ENCODE measurements around the gene PLEKHA6. TPM values are rescaled to one million over a fixed set of nuclear protein-coding genes. Genes with fewer than 3 reads are reported as not detected.

Gene PLEKHA6
- total RNA-seq, 4 donors from 2014 or later: 8.7 to 17.8 (median 11.4) TPM

GRCh38 chr1:204289280-204289679 lies 70.4 kb downstream of the PLEKHA6 start:
- Histone ChIP-seq H3K4me3 (no peak overlapping the region), H3K27me3 (peaks cover 74% of the 10 kb centered on the region), H3K27ac (peak overlapping the region in 2 of 4 donors; percentile 55 to 59), H3K4me1 (peaks cover 0 to 57% (median 3%) of the 10 kb centered on the region in 3 donors), H3K36me3 (no peaks in the 10 kb centered on the region), H3K9me3 (no peaks in the 10 kb centered on the region)
- 35 to 63% methylated on average over 1 to 4 of the region's 4 CpGs for WGBS, 2 donors (ENCODE audit: low coverage in 1 of 2)
- no peak for TF ChIP-seq CTCF (IDR thresholded peaks at IDR 0.05)
- TF ChIP-seq POLR2A (IDR thresholded peaks at IDR 0.05): no peak
- TF ChIP-seq EP300 (IDR thresholded peaks at IDR 0.05): no peak
- TF ChIP-seq POLR2AphosphoS5 (IDR thresholded peaks at IDR 0.05): no peak
- no peak for ATAC-seq

GRCh38 chr1:204288021-204288588 lies 71.6 kb downstream of the PLEKHA6 start:
- 34% methylated on average over 2 of the region's 8 CpGs; no CpG with 5 or more reads in 1 of the 2 donors for WGBS, 2 donors (ENCODE audit: low coverage in 1 of 2)
- Histone ChIP-seq H3K36me3 (no peaks in the 10 kb centered on the region), H3K27me3 (peaks cover 84% of the 10 kb centered on the region), H3K4me3 (peak overlapping the region in 1 of 2 donors; percentile 30), H3K4me1 (peaks cover 0 to 62% (median 3%) of the 10 kb centered on the region in 3 donors), H3K9me3 (no peaks in the 10 kb centered on the region), H3K27ac (peak overlapping the region; percentile 29 to 65 (median 57))
- no peak for TF ChIP-seq POLR2A (IDR thresholded peaks at IDR 0.05)
- TF ChIP-seq EP300 (IDR thresholded peaks at IDR 0.05): no peak
- no peak for TF ChIP-seq POLR2AphosphoS5 (IDR thresholded peaks at IDR 0.05)
- no peak for TF ChIP-seq CTCF (IDR thresholded peaks at IDR 0.05)
- ATAC-seq: peak; percentile 77

GRCh38 chr1:204287466-204287891 lies 72.2 kb downstream of the PLEKHA6 start:
- 65 to 76% methylated on average over 2 to 4 of the region's 8 CpGs for WGBS, 2 donors (ENCODE audit: low coverage in 1 of 2)
- H3K9me3 ChIP-seq: no peaks in the 10 kb centered on the region
- peak overlapping the region in 1 of 2 donors; percentile 30 for H3K4me3 ChIP-seq
- peaks cover 85% of the 10 kb centered on the region for H3K27me3 ChIP-seq
- ATAC-seq: no peak
- H3K27ac ChIP-seq: peak overlapping the region; percentile 29 to 65 (median 57)
- H3K36me3 ChIP-seq: no peaks in the 10 kb centered on the region
- no peak for TF ChIP-seq EP300 (IDR thresholded peaks at IDR 0.05)
- TF ChIP-seq CTCF (IDR thresholded peaks at IDR 0.05): no peak
- no peak for TF ChIP-seq POLR2AphosphoS5 (IDR thresholded peaks at IDR 0.05)
- no peak for TF ChIP-seq POLR2A (IDR thresholded peaks at IDR 0.05)
- H3K4me1 ChIP-seq: peaks cover 0 to 60% (median 2%) of the 10 kb centered on the region in 3 donors

- peak; percentile 20 for ATAC-seq
- Histone ChIP-seq H3K4me3 (peak overlapping the region in 1 of 2 donors; percentile 30), H3K9me3 (no peaks in the 10 kb centered on the region), H3K4me1 (peaks cover 0 to 62% (median 0%) of the 10 kb centered on the region in 3 donors), H3K27me3 (peaks cover 85% of the 10 kb centered on the region), H3K36me3 (no peaks in the 10 kb centered on the region), H3K27ac (peak overlapping the region in 3 of 4 donors; percentile 55 to 65 (median 59))
- 67% methylated on average over 4 of the region's 8 CpGs; no CpG with 5 or more reads in 1 of the 2 donors for WGBS, 2 donors (ENCODE audit: low coverage in 1 of 2)
- TF ChIP-seq POLR2A (IDR thresholded peaks at IDR 0.05) (no peak), POLR2AphosphoS5 (IDR thresholded peaks at IDR 0.05) (no peak), EP300 (IDR thresholded peaks at IDR 0.05) (no peak), CTCF (IDR thresholded peaks at IDR 0.05) (no peak)
Observed at GRCh38 chr1:204286831-204287421, 72.8 kb downstream of the PLEKHA6 start.
